GM12878 (cell line): ENCODE results near the gene RGS19.

Experiments
- EZH2 ChIP-seq: IDR thresholded peaks from 2 replicates; pipeline ENCODE4 v1.6.1; 2012; ENCODE audit warnings: low read depth, mild to moderate bottlenecking, control low read depth, inconsistent platforms, low read length, borderline replicate concordance; ENCODE audit not compliant: control insufficient read depth
- NR2C2 ChIP-seq: IDR thresholded peaks from 2 replicates; pipeline ENCODE4 v1.6.1; 2011; ENCODE audit warnings: borderline replicate concordance, low read depth; ENCODE audit not compliant: control insufficient read depth, insufficient read length
- PAX8 ChIP-seq: fragments of 450-650 bp; IDR thresholded peaks from 2 replicates; pipeline ENCODE4 v1.6.1; 2017; ENCODE audit warnings: mild to moderate bottlenecking, moderate library complexity
- POLR2A ChIP-seq: IDR thresholded peaks from 2 replicates; pipeline ENCODE4 v1.6.1; 2011; ENCODE audit warnings: low read depth, mild to moderate bottlenecking, low read length
- RCOR1 ChIP-seq: conservative IDR thresholded peaks from 2 replicates; pipeline ENCODE4 v1.6.1; 2012; ENCODE audit warnings: low read depth, low read length, improper control_type of control experiment
- SUZ12 ChIP-seq: fragments of 200-600 bp; sonication (generic); IDR thresholded peaks from one replicate; pipeline ENCODE4 v1.6.1; 2018; ENCODE audit warnings: antibody characterized with exemption, mild to moderate bottlenecking; ENCODE audit not compliant: unreplicated experiment
- TAF1 ChIP-seq: IDR thresholded peaks from 2 replicates; pipeline ENCODE4 v1.6.1; 2011; ENCODE audit warnings: mild to moderate bottlenecking, low read depth, low read length, borderline replicate concordance
- ZNF384 ChIP-seq: IDR thresholded peaks from 2 replicates; pipeline ENCODE4 v1.6.1; 2012; ENCODE audit warnings: low read depth, mild to moderate bottlenecking, low read length, improper control_type of control experiment, borderline replicate concordance
- TF ChIP-seq, protein P1 (sequence below), 3 experiments: IDR thresholded peaks in 2 of 3; conservative IDR thresholded peaks in 1 of 3; 2 replicates each; pipeline ENCODE4 v1.5.1; 2011; ENCODE audit warnings: low read depth in 3 of 3, low read length in 3 of 3, mild to moderate bottlenecking in 3 of 3, control low read depth in 2 of 3, moderate library complexity in 2 of 3, inconsistent platforms in 1 of 3, mixed read lengths in 1 of 3; ENCODE audit not compliant: control insufficient read depth in 2 of 3, insufficient read depth in 1 of 3; ENCODE audit errors: extremely low read depth in 1 of 3
- TF ChIP-seq, protein P2 (sequence below): fragments of 450-650 bp; IDR thresholded peaks from 2 replicates; pipeline ENCODE4 v1.6.1; 2017; ENCODE audit warnings: mild to moderate bottlenecking
- TF ChIP-seq, protein P3 (sequence below): IDR thresholded peaks from 2 replicates; pipeline ENCODE4 v1.6.1; 2011; ENCODE audit warnings: low read depth, low read length, improper control_type of control experiment, borderline replicate concordance

DNA sequence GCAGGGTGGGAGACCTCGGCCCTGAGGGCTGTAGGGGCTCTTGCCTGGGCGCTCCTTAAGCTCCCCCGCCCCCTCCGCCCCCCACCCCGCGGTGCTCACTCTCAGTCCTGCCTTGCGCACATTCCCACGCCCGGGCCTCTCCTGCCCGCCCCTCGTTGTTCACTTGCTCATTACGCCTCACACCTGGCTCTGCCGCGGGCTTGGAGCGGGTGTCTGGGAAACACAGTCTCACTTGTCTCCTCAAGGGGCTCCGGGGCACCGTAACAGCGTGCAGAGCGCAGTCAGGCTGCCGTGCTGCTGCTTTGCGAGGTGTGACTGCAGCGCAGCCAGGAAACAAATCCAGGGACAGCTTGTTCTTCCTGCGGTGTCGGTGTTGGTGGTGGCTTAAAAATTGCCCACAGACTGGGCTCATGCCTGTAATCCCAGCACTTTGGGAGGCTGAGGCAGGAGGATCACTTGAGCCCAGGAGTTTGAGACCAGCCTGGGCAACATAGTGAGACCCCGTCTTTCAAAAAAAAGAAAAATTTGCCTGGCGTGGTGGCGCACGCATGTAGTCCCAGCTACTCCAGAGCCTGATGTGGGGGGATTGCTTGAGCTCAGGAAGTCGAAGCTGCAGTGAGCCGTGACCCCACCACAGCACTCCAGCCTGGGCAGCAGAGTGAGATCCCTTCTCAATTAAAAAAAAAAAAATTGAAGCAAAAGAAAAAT lies 23.5 kb upstream of the RGS19 start:
- TF ChIP-seq, protein P1, sequence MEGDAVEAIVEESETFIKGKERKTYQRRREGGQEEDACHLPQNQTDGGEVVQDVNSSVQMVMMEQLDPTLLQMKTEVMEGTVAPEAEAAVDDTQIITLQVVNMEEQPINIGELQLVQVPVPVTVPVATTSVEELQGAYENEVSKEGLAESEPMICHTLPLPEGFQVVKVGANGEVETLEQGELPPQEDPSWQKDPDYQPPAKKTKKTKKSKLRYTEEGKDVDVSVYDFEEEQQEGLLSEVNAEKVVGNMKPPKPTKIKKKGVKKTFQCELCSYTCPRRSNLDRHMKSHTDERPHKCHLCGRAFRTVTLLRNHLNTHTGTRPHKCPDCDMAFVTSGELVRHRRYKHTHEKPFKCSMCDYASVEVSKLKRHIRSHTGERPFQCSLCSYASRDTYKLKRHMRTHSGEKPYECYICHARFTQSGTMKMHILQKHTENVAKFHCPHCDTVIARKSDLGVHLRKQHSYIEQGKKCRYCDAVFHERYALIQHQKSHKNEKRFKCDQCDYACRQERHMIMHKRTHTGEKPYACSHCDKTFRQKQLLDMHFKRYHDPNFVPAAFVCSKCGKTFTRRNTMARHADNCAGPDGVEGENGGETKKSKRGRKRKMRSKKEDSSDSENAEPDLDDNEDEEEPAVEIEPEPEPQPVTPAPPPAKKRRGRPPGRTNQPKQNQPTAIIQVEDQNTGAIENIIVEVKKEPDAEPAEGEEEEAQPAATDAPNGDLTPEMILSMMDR (IDR thresholded peaks at IDR 0.05 in 2 of 3, conservative IDR thresholded peaks at IDR 0.05 in 1 of 3; ENCODE audit: control insufficient read depth in 2 of 3, extremely low read depth in 1 of 3, insufficient read depth in 1 of 3, low read depth in 3 of 3, low read length in 3 of 3): no peak
- TF ChIP-seq RCOR1 (no peak), SUZ12 (no peak), NR2C2 (no peak), ZNF384 (no peak), TAF1 (no peak), PAX8 (no peak), POLR2A (no peak), EZH2 (no peak)
- TF ChIP-seq, protein P2, sequence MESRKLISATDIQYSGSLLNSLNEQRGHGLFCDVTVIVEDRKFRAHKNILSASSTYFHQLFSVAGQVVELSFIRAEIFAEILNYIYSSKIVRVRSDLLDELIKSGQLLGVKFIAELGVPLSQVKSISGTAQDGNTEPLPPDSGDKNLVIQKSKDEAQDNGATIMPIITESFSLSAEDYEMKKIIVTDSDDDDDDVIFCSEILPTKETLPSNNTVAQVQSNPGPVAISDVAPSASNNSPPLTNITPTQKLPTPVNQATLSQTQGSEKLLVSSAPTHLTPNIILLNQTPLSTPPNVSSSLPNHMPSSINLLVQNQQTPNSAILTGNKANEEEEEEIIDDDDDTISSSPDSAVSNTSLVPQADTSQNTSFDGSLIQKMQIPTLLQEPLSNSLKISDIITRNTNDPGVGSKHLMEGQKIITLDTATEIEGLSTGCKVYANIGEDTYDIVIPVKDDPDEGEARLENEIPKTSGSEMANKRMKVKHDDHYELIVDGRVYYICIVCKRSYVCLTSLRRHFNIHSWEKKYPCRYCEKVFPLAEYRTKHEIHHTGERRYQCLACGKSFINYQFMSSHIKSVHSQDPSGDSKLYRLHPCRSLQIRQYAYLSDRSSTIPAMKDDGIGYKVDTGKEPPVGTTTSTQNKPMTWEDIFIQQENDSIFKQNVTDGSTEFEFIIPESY: no peak
- TF ChIP-seq, protein P3, sequence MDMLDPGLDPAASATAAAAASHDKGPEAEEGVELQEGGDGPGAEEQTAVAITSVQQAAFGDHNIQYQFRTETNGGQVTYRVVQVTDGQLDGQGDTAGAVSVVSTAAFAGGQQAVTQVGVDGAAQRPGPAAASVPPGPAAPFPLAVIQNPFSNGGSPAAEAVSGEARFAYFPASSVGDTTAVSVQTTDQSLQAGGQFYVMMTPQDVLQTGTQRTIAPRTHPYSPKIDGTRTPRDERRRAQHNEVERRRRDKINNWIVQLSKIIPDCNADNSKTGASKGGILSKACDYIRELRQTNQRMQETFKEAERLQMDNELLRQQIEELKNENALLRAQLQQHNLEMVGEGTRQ: no peak
